Mesenchymal stem cell (in vitro differentiated cells and primary cell): ENCODE results near the gene COL23A1.
A peak's percentile ranks its signal among the peaks of the same experiment; 100 is the strongest.

Experiments
- DNase-seq: peaks from one replicate; pipeline ENCODE4 v3.0.0-alpha.2; 2013
- H2AFZ ChIP-seq: one replicate; pipeline ENCODE4 v1.6.1; 2013; ENCODE audit warnings: low read depth, mild to moderate bottlenecking, control low read depth, inconsistent platforms, low read length, moderate library complexity
- H2AK5ac ChIP-seq: 2 replicates; pipeline ENCODE4 v1.6.1; 2013; ENCODE audit warnings: low read length, moderate library complexity, mild to moderate bottlenecking, inconsistent platforms; ENCODE audit not compliant: severe bottlenecking
- H2BK120ac ChIP-seq: one replicate; pipeline ENCODE4 v1.6.1; 2013; ENCODE audit warnings: low read depth, mild to moderate bottlenecking, inconsistent platforms, low read length, moderate library complexity
- H2BK12ac ChIP-seq, 2 experiments: one replicate each; pipeline ENCODE4 v1.6.1; 2013; ENCODE audit warnings: inconsistent platforms in 2 of 2, low read length in 2 of 2, mild to moderate bottlenecking in 2 of 2, moderate library complexity in 2 of 2, control low read depth in 1 of 2
- H2BK15ac ChIP-seq: one replicate; pipeline ENCODE4 v1.6.1; 2013; ENCODE audit warnings: mild to moderate bottlenecking, low read depth, inconsistent platforms; ENCODE audit not compliant: poor library complexity, severe bottlenecking
- H2BK5ac ChIP-seq: 2 replicates; pipeline ENCODE4 v1.6.1; 2013; ENCODE audit warnings: low read depth, mild to moderate bottlenecking, low read length, control low read depth, inconsistent platforms; ENCODE audit not compliant: poor library complexity, severe bottlenecking
- H3K14ac ChIP-seq, 2 experiments: one replicate each; pipeline ENCODE4 v1.6.1; 2013; ENCODE audit warnings: inconsistent platforms in 2 of 2, low read length in 2 of 2, control low read depth in 1 of 2, mild to moderate bottlenecking in 1 of 2, moderate library complexity in 1 of 2
- H3K18ac ChIP-seq, 2 experiments: one replicate each; pipeline ENCODE4 v1.6.1; 2013; ENCODE audit warnings: inconsistent platforms in 2 of 2, low read length in 2 of 2, control low read depth in 1 of 2, low read depth in 1 of 2, mild to moderate bottlenecking in 1 of 2
- H3K23ac ChIP-seq, 2 experiments: one replicate each; pipeline ENCODE4 v1.6.1; 2013; ENCODE audit warnings: inconsistent platforms in 2 of 2, low read length in 2 of 2, mild to moderate bottlenecking in 2 of 2, moderate library complexity in 2 of 2, control low read depth in 1 of 2
- H3K27ac ChIP-seq: 2 replicates; pipeline ENCODE4 v1.5.1; 2013; ENCODE audit warnings: mild to moderate bottlenecking, moderate library complexity, low read length, control low read depth, inconsistent platforms; ENCODE audit not compliant: poor library complexity, severe bottlenecking
- H3K27me3 ChIP-seq, 2 experiments: 2 replicates each; pipeline versions ENCODE4 v1.6.1 to v1.7.0; 2013; ENCODE audit warnings: low read length in 2 of 2, mild to moderate bottlenecking in 2 of 2, moderate library complexity in 2 of 2, control low read depth in 1 of 2, inconsistent platforms in 1 of 2; ENCODE audit not compliant: control insufficient read depth in 1 of 2, insufficient read depth in 1 of 2
- H3K36me3 ChIP-seq, 2 experiments: 2 replicates each; pipeline versions ENCODE4 v1.6.1 to v1.7.0; 2013; ENCODE audit warnings: low read length in 2 of 2, control low read depth in 1 of 2, inconsistent platforms in 1 of 2, low read depth in 1 of 2, mild to moderate bottlenecking in 1 of 2; ENCODE audit not compliant: insufficient read depth in 2 of 2, control insufficient read depth in 1 of 2
- H3K4ac ChIP-seq, 2 experiments: one replicate each; pipeline ENCODE4 v1.6.1; 2013; ENCODE audit warnings: inconsistent platforms in 2 of 2, low read length in 2 of 2, mild to moderate bottlenecking in 2 of 2, moderate library complexity in 2 of 2, control low read depth in 1 of 2, low read depth in 1 of 2
- H3K4me1 ChIP-seq: 2 replicates; pipeline ENCODE4 v1.6.1; 2013; ENCODE audit warnings: low read depth, low read length, control low read depth; ENCODE audit not compliant: control insufficient read depth, insufficient read depth
- H3K4me2 ChIP-seq: 2 replicates; pipeline ENCODE4 v1.6.1; 2013; ENCODE audit warnings: low read length, mild to moderate bottlenecking, inconsistent platforms; ENCODE audit not compliant: poor library complexity, severe bottlenecking
- H3K4me3 ChIP-seq, 2 experiments: 2 replicates each; pipeline versions ENCODE4 v1.5.1 to v1.7.0; 2013; ENCODE audit warnings: low read length in 2 of 2, mild to moderate bottlenecking in 2 of 2, control low read depth in 1 of 2, low read depth in 1 of 2; ENCODE audit not compliant: insufficient read depth in 1 of 2
- H3K79me1 ChIP-seq: replicated peaks from 2 replicates; pipeline ENCODE4 v1.6.1; 2013; ENCODE audit warnings: mild to moderate bottlenecking, control low read depth, low read length, inconsistent platforms; ENCODE audit not compliant: poor library complexity, severe bottlenecking
- H3K9ac ChIP-seq: 2 replicates; pipeline ENCODE4 v1.7.0; 2013; ENCODE audit warnings: mild to moderate bottlenecking, low read length, moderate library complexity
- H3K9me3 ChIP-seq: 2 replicates; pipeline ENCODE4 v1.7.0; 2013; ENCODE audit warnings: mild to moderate bottlenecking, low read length; ENCODE audit not compliant: control insufficient read depth
- H4K8ac ChIP-seq: one replicate; pipeline ENCODE4 v1.6.1; 2013; ENCODE audit warnings: inconsistent platforms, mild to moderate bottlenecking, low read length, moderate library complexity
- H4K91ac ChIP-seq: one replicate; pipeline ENCODE4 v1.6.1; 2013; ENCODE audit warnings: mild to moderate bottlenecking, low read length, inconsistent platforms
- WGBS: methylation state at CpG from one replicate; pipeline ENCODE4 v1.1.7; 2013; ENCODE audit warnings: mixed read lengths; 5-methylcytosine and 5-hydroxymethylcytosine counted together

The COL23A1 gene

DNA sequence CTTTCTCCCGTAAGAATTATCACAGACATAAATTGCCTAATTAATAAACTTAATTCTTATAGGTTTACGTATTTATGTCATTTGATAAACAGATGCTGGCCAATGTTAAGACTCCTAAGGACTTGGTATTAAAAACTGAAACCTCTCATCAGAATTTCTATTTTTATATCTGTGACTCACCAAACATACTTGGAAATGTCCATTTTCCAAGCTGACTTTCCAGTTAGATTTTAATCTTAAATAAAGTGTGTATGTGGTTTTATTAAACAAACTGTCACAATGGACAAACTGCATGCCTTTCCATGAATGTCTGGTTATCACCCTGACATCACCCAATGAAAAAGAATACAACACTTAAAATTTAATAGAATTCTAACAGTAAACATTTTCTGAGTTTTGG is 12.6 kb upstream of the COL23A1 start:
- peaks cover 29 to 93% of the 10 kb centered on the region in 2 experiments for H3K36me3 ChIP-seq
- no peak overlapping the region for H2BK120ac ChIP-seq
- no peak overlapping the region for H3K4me2 ChIP-seq
- DNase-seq = peak; percentile 47
- no peak overlapping the region for H3K14ac ChIP-seq
- no peak overlapping the region for H3K4me3 ChIP-seq
- no peak overlapping the region for H4K8ac ChIP-seq
- no peak overlapping the region for H2AK5ac ChIP-seq
- no peak overlapping the region for H3K27ac ChIP-seq
- H2AFZ ChIP-seq = no peak overlapping the region
- H3K79me1 ChIP-seq = peaks cover 8% of the 10 kb centered on the region
- H3K4me1 ChIP-seq = no peaks in the 10 kb centered on the region
- no peak overlapping the region for H3K18ac ChIP-seq
- H3K9me3 ChIP-seq = peaks cover 3% of the 10 kb centered on the region
- H4K91ac ChIP-seq = no peak overlapping the region
- H3K23ac ChIP-seq = no peak overlapping the region
- H2BK15ac ChIP-seq = no peak overlapping the region
- H3K9ac ChIP-seq = no peak overlapping the region
- H3K27me3 ChIP-seq = no peaks in the 10 kb centered on the region
- WGBS = no CpG with 5 or more reads among the region's 2 CpGs
- no peak overlapping the region for H3K4ac ChIP-seq
- H2BK12ac ChIP-seq = no peak overlapping the region
- no peak overlapping the region for H2BK5ac ChIP-seq

DNA sequence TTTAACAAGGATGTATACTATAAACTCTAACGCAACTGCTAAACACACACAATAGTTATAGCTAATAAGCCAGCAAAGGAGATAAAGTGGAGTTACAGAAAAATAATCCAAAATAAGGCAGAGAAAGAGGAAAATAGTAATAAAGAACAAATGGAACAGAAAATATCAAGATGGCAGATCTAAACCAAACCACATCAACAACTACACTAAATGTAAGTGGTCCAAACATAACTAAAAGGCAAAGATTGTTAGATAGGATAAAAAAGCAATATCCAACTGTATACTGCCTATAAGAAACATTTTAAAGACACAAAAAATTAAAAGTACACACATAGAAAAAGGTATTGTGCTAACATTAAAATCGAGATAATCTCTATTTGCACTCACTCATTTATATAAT is 5.6 kb upstream of the COL23A1 start:
- Histone ChIP-seq H3K9me3 (peaks cover 28% of the 10 kb centered on the region), H2AK5ac (no peak overlapping the region), H3K14ac (no peak overlapping the region), H3K4me1 (no peaks in the 10 kb centered on the region), H4K91ac (no peak overlapping the region), H3K23ac (no peak overlapping the region), H3K9ac (no peak overlapping the region), H4K8ac (no peak overlapping the region), H3K36me3 (peaks cover 10 to 52% of the 10 kb centered on the region in 2 experiments), H3K18ac (no peak overlapping the region), H3K79me1 (peaks cover 2% of the 10 kb centered on the region), H3K4ac (no peak overlapping the region), H2BK120ac (no peak overlapping the region), H3K4me2 (no peak overlapping the region), H2AFZ (no peak overlapping the region), H3K4me3 (no peak overlapping the region), H2BK12ac (no peak overlapping the region), H3K27me3 (peaks cover 0 to 11% of the 10 kb centered on the region in 2 experiments), H2BK5ac (no peak overlapping the region), H2BK15ac (no peak overlapping the region), H3K27ac (no peak overlapping the region)
- WGBS = no CpG with 5 or more reads among the region's 2 CpGs
- no peak for DNase-seq

DNA sequence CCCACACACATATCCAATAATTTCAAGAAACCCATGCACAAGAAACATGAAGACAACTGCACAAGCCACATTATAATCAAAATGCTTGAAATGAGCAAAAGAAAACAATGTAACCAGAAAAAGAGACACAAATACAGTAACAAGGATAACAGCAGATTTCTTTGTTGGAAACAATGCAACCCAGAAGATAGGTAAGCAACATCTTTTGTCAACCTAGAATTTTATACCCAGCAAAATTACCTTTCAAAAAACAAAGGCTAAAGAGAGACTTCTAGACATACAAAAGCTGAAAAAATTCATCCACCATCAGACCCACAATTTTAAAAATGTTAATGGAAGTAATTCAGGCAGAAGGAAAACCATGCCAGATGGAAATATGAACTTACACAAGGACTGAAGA is 5.0 kb upstream of the COL23A1 start:
- H3K14ac ChIP-seq = no peak overlapping the region
- H3K36me3 ChIP-seq = peaks cover 9 to 46% of the 10 kb centered on the region in 2 experiments
- H3K9me3 ChIP-seq = peaks cover 28% of the 10 kb centered on the region
- peak overlapping the region in 1 of 2 experiments; percentile 13 for H3K4me3 ChIP-seq
- H2BK12ac ChIP-seq = no peak overlapping the region
- H3K27ac ChIP-seq = no peak overlapping the region
- H4K91ac ChIP-seq = no peak overlapping the region
- peaks cover 2% of the 10 kb centered on the region for H3K79me1 ChIP-seq
- no peak overlapping the region for H3K4ac ChIP-seq
- peaks cover 3 to 14% of the 10 kb centered on the region in 2 experiments for H3K27me3 ChIP-seq
- H2BK15ac ChIP-seq = no peak overlapping the region
- no peak overlapping the region for H3K4me2 ChIP-seq
- H3K9ac ChIP-seq = no peak overlapping the region
- no peak overlapping the region for H4K8ac ChIP-seq
- H2AK5ac ChIP-seq = no peak overlapping the region
- no peak overlapping the region for H3K18ac ChIP-seq
- H2AFZ ChIP-seq = no peak overlapping the region
- no peak overlapping the region for H3K23ac ChIP-seq
- H3K4me1 ChIP-seq = peaks cover 6% of the 10 kb centered on the region
- H2BK5ac ChIP-seq = no peak overlapping the region
- no peak for DNase-seq
- no peak overlapping the region for H2BK120ac ChIP-seq

DNA sequence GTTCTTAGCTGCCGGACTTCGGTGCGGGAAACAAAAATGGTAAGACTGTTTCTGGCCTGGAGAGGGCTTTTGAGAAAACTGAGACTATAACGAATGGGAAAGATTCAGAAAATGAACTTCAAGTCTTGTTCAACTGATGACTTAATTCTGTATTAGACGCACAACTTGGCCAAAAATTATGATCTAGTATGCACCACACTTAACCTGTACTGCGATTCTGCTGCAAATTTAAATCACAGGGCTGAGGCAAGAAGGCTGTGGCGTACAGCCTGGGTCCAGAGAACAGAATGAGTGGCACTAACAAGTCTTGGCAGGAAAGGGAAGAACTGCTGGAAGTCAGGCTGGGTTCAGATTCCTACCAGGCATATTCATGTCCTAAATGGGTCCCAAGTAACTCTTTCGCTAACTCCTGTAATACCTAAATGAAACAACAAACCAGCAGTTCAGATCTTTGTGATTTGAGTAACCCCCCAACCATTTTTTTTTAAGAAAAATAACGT is 781 bp upstream of the COL23A1 start:
- H2AK5ac ChIP-seq = no peak overlapping the region
- H4K91ac ChIP-seq = no peak overlapping the region
- H2BK5ac ChIP-seq = no peak overlapping the region
- H3K4ac ChIP-seq = no peak overlapping the region
- H3K4me1 ChIP-seq = peaks cover 15% of the 10 kb centered on the region
- peaks cover 12% of the 10 kb centered on the region for H3K9me3 ChIP-seq
- H3K9ac ChIP-seq = peak overlapping the region; percentile 1
- H3K23ac ChIP-seq = no peak overlapping the region
- H2BK120ac ChIP-seq = no peak overlapping the region
- H2BK15ac ChIP-seq = no peak overlapping the region
- no peak overlapping the region for H4K8ac ChIP-seq
- H3K4me2 ChIP-seq = peak overlapping the region; percentile 97
- no peaks in the 10 kb centered on the region for H3K79me1 ChIP-seq
- H3K27me3 ChIP-seq = peaks cover 39 to 42% of the 10 kb centered on the region in 2 experiments
- no peak overlapping the region for H3K27ac ChIP-seq
- no peak overlapping the region for H3K14ac ChIP-seq
- H3K36me3 ChIP-seq = peaks cover 0 to 11% of the 10 kb centered on the region in 2 experiments
- H2AFZ ChIP-seq = no peak overlapping the region
- 50% methylated on average over 9 of the region's 9 CpGs for WGBS
- H3K4me3 ChIP-seq = no peak overlapping the region
- no peak overlapping the region for H2BK12ac ChIP-seq
- H3K18ac ChIP-seq = no peak overlapping the region
- DNase-seq = no peak
